Mucosa of descending colon (tissue), 3 donors: ENCODE results near the gene CORO1C. TPM values are rescaled to one million over a fixed set of nuclear protein-coding genes. Genes with fewer than 3 reads are reported as not detected.
A peak's percentile ranks its signal among the peaks of the same experiment; 100 is the strongest.

ENCODE experiments used
- ATAC-seq: fragments of 200-7000 bp; cut with Tn5 transposase; one replicate; pipeline ENCODE4 v1.9.1; 2020; ENCODE audit warnings: mild to moderate bottlenecking, moderate library complexity
- DNase-seq, 3 donors: peaks; one replicate each; pipeline ENCODE4 v3.0.0-alpha.2; 2020
- H3K36me3 ChIP-seq: fragments of 200-600 bp; one replicate; pipeline ENCODE4 v1.8.0; 2021; ENCODE audit warnings: low read depth, mild to moderate bottlenecking
- H3K4me1 ChIP-seq: fragments of 200-600 bp; one replicate; pipeline ENCODE4 v1.8.0; 2021; ENCODE audit warnings: low read depth, mild to moderate bottlenecking
- H3K4me3 ChIP-seq: fragments of 200-600 bp; one replicate; pipeline ENCODE4 v1.8.0; 2021; ENCODE audit warnings: mild to moderate bottlenecking
- H3K9me3 ChIP-seq: fragments of 200-600 bp; one replicate; pipeline ENCODE4 v1.8.0; 2021; ENCODE audit warnings: mild to moderate bottlenecking
- CTCF ChIP-seq: fragments of 200-600 bp; IDR thresholded peaks from one replicate; pipeline ENCODE4 v1.8.0; 2022; ENCODE audit warnings: antibody characterized with exemption, mild to moderate bottlenecking
- intact Hi-C, 2 donors: fragments of 100-400 bp; cut with DNase I in 1 of 2; cut with micrococcal nuclease in 1 of 2; formaldehyde crosslinking; loops; one replicate each; pipeline versions ENCODE4 v1.11.0 to v1.11.1; 2022; cut with DNase I, micrococcal nuclease
- total RNA-seq, 3 donors: library from RNA; stranded (reverse); fragmentation: NEBNext Ultra II Directional in 2 of 3; extraction: Animal tissue kit (Norgen Biotek cat#: 25700) in 2 of 3; gene quantifications; one replicate each; pipeline versions ENCODE4 v1.2.1 to v1.2.4, GENCODE V29; 2021 to 2023
- donor health status: DM: no; HTN: no; CAD: no; lungs with moderate emphysema.
- donor health status: DM: no; HTN: no; CAD: no.
- donor health status: DM: no; HTN: yes; CAD: no.

CORO1C gene
- total RNA-seq, 3 donors from 2014 or later, result 80.5 to 328 (median 123) TPM

- ATAC-seq, result no peak
- peaks cover 6% of the 10 kb centered on the region for H3K4me1 ChIP-seq
- no peak overlapping the region for H3K4me3 ChIP-seq
- intact Hi-C loops, result loop anchor here (5.0 kb wide), 3 partner anchors 49 to 336 kb away; partner anchors contain the start of genes ISCU (in 1 of the 2) and SART3 (in 1 of the 2)
- no peak for DNase-seq
- no peak for TF ChIP-seq CTCF
- H3K36me3 ChIP-seq, result no peaks in the 10 kb centered on the region
- no peaks in the 10 kb centered on the region for H3K9me3 ChIP-seq
Measured at GRCh38 chr12:108615918-108616317, 115.4 kb downstream of the CORO1C start.

- intact Hi-C loops, result loop anchor here (5.0 kb wide), 3 partner anchors 47 to 338 kb away; partner anchors contain the start of genes ISCU (in 1 of the 2) and SART3 (in 1 of the 2)
- no peaks in the 10 kb centered on the region for H3K36me3 ChIP-seq
- DNase-seq (no peak), ATAC-seq (no peak)
- H3K9me3 ChIP-seq, result no peaks in the 10 kb centered on the region
- no peak for TF ChIP-seq CTCF
- H3K4me1 ChIP-seq, result peaks cover 6% of the 10 kb centered on the region
- H3K4me3 ChIP-seq, result no peak overlapping the region
Measured at GRCh38 chr12:108614639-108615038, 116.7 kb downstream of the CORO1C start.

- Histone ChIP-seq H3K4me3 (no peak overlapping the region), H3K9me3 (no peaks in the 10 kb centered on the region), H3K4me1 (peaks cover 6% of the 10 kb centered on the region), H3K36me3 (no peaks in the 10 kb centered on the region)
- DNase-seq (no peak), ATAC-seq (no peak)
- intact Hi-C loops, result no loop called here
- no peak for TF ChIP-seq CTCF
Measured at GRCh38 chr12:108614041-108614440, 117.3 kb downstream of the CORO1C start.

- Histone ChIP-seq H3K36me3 (no peaks in the 10 kb centered on the region), H3K4me3 (no peak overlapping the region), H3K9me3 (no peaks in the 10 kb centered on the region), H3K4me1 (peaks cover 6% of the 10 kb centered on the region)
- DNase-seq, result no peak
- intact Hi-C loops, result no loop called here
- TF ChIP-seq CTCF, result no peak
- peak; percentile 26 for ATAC-seq
Measured at GRCh38 chr12:108613548-108613947, 117.8 kb downstream of the CORO1C start.

GRCh38 chr12:108612788-108613282 is 118.5 kb downstream of the CORO1C start:
- DNase-seq (no peak), ATAC-seq (no peak)
- no peaks in the 10 kb centered on the region for H3K9me3 ChIP-seq
- no peak overlapping the region for H3K4me3 ChIP-seq
- intact Hi-C loops, result no loop called here
- no peaks in the 10 kb centered on the region for H3K36me3 ChIP-seq
- no peak for TF ChIP-seq CTCF
- peaks cover 3% of the 10 kb centered on the region for H3K4me1 ChIP-seq
